Muscle of back (tissue), 11 donors: ENCODE data around the gene BIK. TPM values are rescaled to one million over a fixed set of nuclear protein-coding genes. Genes with fewer than 3 reads are reported as not detected.
A peak's percentile ranks its signal among the peaks of the same experiment; 100 is the strongest.
"Not testable (repeated sequence)": the region's sequence is repeated elsewhere in the genome, so short reads cannot be mapped to it uniquely, and the experiment has no call there.

Experiments used
- DNase-seq, 3 donors: peaks; one replicate each; pipeline versions ENCODE4 v3.0.0 to v3.0.0-alpha.2; 2013
- polyA plus RNA-seq, 10 donors: library from polyadenylated mRNA; unstranded; fragments of 120-200 nt; gene quantifications; one replicate each; pipeline ENCODE4 v1.2.1, GENCODE V29; 2013; ENCODE audit not compliant: insufficient read length in 10 of 10

The BIK gene
- polyA plus RNA-seq, 10 donors, result 0.25 to 0.66 (median 0.31) TPM; not detected in 4

- not testable (repeated sequence) for DNase-seq
These were observed 6.4 kb upstream of the BIK start for GRCh38 chr22:43104056-43104625.

GRCh38 chr22:43104950-43105349 is 5.6 kb upstream of the BIK start:
- DNase-seq, result not testable (repeated sequence)

- no peak for DNase-seq
These were observed 4.2 kb upstream of the BIK start for GRCh38 chr22:43106302-43106701.

- no peak for DNase-seq
These were observed 1.0 kb upstream of the BIK start for GRCh38 chr22:43109511-43109910.

- DNase-seq, result no peak
These were observed 568 bp upstream of the BIK start for GRCh38 chr22:43109921-43110443.

GRCh38 chr22:43110927-43111623 is 525 bp downstream of the BIK start:
- DNase-seq, result peak in 1 of 3 donors; percentile 36

GRCh38 chr22:43113526-43114251 is 3.1 kb downstream of the BIK start:
- DNase-seq, result no peak

GRCh38 chr22:43114958-43115357 is 4.4 kb downstream of the BIK start:
- no peak for DNase-seq

- no peak for DNase-seq
These were observed 6.4 kb downstream of the BIK start for GRCh38 chr22:43116932-43117331.

GRCh38 chr22:43118024-43118849 is 7.7 kb downstream of the BIK start:
- no peak for DNase-seq

GRCh38 chr22:43118953-43119458 is 8.5 kb downstream of the BIK start:
- DNase-seq, result no peak

GRCh38 chr22:43126501-43127165 is 16.1 kb downstream of the BIK start:
- DNase-seq, result peak in 1 of 3 donors; percentile 33

- no peak for DNase-seq
These were observed 16.8 kb downstream of the BIK start for GRCh38 chr22:43127166-43127908.

GRCh38 chr22:43128116-43128515 is 17.6 kb downstream of the BIK start:
- no peak for DNase-seq

GRCh38 chr22:43128928-43129424 is 18.4 kb downstream of the BIK start:
- no peak for DNase-seq

GRCh38 chr22:43129426-43130425 is 19.2 kb downstream of the BIK start:
- DNase-seq, result no peak

GRCh38 chr22:43131773-43132501 is 21.4 kb downstream of the BIK start:
- no peak for DNase-seq

GRCh38 chr22:43133401-43133800 is 22.9 kb downstream of the BIK start:
- no peak for DNase-seq
